Stimulated activated CD8-positive, alpha-beta memory T cell treated with anti-CD3 and anti-CD28 coated beads, Interleukin-7, amount 100 ng/mL, for 1 hour (primary cell): Measurements from ENCODE around the gene TPD52L1.
A peak's percentile ranks its signal among the peaks of the same experiment; 100 is the strongest.
"Not testable (repeated sequence)": the region's sequence is repeated elsewhere in the genome, so short reads cannot be mapped to it uniquely, and the experiment has no call there.

Experiments
- DNase-seq, 2 donors: peaks; one replicate each; pipeline ENCODE4 v3.0.0-alpha.2; 2020; ENCODE audit warnings: low read depth in 2 of 2

The TPD52L1 gene

GRCh38 chr6:125269328-125269985 lies 115.9 kb downstream of the TPD52L1 start:
- DNase-seq = no peak

DNA sequence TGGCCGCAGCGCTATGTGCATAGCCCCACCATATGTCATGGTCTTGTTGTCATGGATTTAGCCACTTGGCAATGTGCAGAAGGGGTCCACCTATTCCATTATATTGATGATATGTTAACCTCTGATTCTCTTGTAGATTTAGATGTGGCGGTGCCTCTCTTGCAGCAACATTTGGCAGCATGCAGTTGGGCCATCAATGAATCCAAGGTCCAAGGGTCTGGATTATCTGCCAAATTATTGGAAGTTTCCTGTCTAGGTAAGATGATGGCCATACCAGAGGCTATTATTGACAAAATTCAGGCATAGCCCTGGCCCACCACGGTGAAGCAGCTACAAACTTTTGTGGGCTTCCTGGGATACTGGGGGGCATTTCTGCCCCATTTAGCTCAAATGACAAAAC lies 116.8 kb downstream of the TPD52L1 start:
- DNase-seq = no peak

GRCh38 chr6:125271486-125272159 lies 118.0 kb downstream of the TPD52L1 start:
- DNase-seq = no peak

GRCh38 chr6:125273251-125273650 lies 119.7 kb downstream of the TPD52L1 start:
- DNase-seq = no peak

DNA sequence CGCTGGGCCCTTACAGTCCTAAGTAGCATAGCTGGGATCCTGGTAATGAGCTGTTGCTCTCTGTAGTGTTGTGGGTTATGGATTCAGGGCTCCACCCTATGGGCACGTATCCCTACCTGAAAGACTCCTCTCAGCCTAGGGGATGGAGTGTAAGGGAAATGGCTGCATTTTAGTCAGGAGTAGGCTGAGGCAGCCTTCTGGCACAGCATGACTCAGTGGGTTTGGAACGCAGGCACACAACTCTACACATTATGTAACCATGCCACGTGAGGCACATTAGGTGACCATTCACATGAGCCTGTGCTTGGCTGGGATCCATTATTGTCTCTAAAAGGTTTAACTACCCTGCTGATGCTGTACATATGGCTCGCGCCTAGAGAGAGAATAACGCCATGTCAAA lies 120.4 kb downstream of the TPD52L1 start:
- DNase-seq = no peak

- no peak for DNase-seq
These were observed 121.4 kb downstream of the TPD52L1 start for GRCh38 chr6:125274935-125275334.

DNA sequence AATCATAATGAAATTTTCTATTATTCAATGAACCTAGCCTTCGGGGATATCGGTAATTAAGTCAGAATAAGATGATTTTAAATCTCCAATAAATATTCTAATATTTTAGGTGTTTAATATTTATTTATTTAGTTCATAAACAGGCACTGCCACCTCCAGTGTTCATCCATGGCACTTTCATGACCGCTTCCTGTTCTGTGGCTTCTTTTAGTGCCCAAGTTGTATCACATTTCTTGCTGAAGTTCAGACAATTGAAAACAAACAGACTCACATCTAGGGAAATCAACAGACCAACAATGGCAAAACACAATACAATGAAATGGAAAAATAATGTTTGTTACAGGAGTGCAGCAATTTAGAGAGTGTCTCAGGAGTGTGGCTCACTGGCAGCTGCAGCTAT lies 122.2 kb downstream of the TPD52L1 start:
- DNase-seq = no peak

DNA sequence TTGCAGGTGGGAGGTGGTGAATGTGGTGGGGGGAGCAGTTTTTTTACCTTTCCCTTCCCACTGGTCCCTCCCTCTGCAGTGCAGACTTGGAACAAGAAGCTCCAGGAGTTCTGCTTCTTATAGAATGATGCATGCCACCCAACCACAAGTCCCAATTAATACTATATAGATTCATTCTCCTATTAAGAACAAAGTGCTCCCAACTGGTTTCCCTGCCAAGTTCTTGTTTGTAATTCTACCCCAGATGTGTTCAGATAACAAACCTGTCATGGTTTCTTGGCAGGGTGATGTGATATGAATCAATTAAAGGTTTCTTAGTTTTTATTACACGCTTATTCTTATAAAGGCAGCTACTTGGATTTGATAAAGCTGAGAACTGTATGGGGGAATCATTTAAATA lies 124.3 kb downstream of the TPD52L1 start:
- no peak for DNase-seq

DNA sequence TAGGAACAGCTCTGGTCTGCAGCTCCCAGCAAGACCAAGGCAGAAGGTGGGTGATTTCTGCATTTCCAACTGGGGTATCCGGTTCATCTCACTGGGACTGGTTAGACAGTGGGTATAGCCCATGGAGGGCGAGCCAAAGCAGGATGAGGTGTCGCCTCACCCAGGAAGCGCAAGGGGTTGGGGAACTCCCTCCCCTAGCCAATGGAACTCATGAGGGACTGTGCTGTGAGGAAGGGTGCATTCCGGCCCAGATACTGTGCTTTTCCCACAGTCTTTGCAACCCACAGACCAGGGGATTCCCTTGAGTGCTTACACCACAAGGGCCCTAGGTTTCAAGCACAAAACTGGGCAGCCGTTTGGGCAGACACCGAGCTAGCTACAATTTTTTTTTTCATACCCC lies 126.4 kb downstream of the TPD52L1 start:
- DNase-seq = no peak

DNA sequence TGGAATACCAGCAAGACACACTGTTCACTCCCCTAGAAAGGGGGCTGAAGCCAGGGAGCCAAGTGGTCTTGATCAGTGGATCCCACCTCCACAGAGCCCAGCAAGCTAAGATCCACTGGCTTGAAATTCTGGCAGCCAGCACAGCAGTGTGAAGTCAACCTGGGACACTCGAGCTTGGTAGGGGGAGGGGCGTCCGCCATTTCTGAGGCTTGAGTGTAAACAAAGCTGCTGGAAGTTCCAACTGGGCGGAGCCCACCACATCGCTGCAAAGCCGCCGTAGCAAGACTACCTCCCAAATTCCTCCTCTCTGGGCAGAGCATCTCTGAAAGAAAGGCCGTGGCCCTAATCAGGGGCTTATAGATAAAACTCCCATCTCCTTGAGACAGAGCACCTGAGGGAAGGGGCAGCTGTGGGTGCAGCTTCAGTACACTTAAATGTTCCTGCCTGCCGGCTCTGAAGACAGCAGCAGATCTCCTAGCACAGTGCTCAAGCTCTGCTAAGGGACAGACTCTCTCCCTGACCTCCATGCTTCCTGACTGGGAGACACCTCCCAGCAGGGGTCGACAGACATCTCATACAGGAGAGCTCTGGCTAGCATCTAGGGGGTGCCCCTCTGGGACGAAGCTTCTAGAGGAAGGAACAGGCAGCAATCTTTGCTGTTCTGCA lies 126.9 kb downstream of the TPD52L1 start:
- not testable (repeated sequence) for DNase-seq

DNA sequence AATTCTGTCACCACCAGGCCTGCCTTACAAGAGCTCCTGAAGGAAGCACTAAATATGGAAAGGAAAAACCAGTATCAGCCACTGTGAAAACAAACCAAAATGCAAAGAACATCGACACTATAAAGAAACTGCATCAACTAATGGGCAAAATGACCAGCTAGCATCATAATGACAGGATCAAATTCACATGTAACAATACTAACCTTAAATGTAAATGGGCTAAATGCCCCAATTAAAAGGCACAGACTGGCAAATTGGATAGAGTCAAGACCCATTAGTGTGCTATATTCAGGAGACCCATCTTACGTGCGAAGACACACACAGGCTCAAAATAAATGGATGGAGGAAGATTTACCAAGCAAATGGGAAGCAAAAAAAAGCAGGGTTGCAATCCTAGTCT lies 128.9 kb downstream of the TPD52L1 start:
- not testable (repeated sequence) for DNase-seq

GRCh38 chr6:125285353-125285752 lies 131.8 kb downstream of the TPD52L1 start:
- no peak for DNase-seq

GRCh38 chr6:125285936-125286335 lies 132.4 kb downstream of the TPD52L1 start:
- DNase-seq = no peak

DNA sequence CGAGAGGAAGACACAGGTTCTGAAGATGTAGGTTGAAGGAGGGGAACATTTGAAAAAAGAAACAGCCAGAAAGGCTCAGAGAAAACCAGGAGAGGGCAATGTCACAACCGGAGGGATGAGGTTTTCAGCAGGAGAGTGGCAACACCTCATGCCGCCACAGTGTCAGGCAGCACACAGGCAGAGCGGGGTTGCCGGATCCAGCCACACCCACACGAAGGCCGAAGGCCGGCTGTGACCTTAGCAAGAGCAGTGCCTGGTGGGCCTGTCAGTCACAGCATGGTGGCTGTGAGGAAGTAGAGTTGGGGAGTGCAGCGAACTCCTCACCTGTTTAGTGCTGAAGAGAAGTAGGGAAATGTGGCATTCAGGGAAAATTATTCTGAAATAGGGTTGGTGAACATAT lies 134.1 kb downstream of the TPD52L1 start:
- no peak for DNase-seq

DNA sequence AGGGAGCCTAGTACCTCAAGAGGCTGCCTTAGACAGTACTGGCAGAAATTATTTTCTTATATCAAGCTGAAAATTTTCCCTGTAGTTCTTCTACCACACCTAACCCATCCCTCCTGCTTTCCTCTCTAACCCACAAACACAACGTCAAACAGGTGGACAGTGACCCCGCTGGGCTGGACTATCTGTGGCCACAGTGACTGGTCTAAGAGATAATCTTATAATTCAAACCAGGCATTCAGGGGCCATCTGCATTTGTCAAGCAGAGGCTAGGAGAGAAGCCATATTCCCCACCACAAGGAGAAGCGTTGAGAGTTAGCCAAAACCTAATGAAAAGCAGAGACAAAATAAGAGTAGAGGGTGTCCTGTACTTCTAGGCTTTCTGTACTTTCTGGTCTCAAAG lies 140.0 kb downstream of the TPD52L1 start:
- DNase-seq = no peak

DNA sequence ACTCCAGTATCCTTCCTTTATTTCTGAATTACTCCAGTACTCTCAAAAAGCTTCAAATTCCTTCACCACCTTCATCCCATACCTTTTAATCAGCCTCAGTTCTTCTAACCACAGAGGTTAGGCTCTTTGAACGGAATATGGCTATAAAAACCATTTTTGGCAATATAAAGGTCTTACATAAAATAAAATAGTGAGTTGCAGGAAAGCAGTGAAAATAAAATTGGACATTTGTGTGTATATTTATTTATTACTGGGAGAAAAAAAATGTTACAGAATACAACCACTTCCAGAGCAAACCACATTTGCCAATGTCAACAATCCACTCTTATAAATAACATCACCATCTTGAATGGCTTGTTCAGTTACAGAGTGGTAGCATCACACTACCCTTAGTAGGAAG lies 140.5 kb downstream of the TPD52L1 start:
- DNase-seq = no peak

DNA sequence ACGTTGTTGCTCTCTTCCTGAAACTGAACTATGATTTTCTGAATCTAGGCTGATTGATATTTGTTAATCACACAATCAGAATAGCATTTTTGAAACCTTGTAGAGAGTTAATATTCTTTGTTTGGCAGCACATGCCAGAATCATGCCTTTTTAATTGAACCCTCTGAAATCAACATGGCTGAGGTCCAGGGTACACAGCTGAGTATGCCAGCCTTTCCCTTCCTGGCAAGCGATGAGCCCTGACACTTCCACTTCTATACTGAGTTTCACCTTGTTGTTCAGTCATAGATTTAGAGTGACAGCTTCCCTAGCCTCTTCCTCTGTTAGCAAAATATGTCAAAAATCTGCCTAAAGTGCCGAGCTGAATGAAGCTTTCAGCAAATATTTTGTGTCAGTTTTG lies 141.4 kb downstream of the TPD52L1 start:
- no peak for DNase-seq

DNA sequence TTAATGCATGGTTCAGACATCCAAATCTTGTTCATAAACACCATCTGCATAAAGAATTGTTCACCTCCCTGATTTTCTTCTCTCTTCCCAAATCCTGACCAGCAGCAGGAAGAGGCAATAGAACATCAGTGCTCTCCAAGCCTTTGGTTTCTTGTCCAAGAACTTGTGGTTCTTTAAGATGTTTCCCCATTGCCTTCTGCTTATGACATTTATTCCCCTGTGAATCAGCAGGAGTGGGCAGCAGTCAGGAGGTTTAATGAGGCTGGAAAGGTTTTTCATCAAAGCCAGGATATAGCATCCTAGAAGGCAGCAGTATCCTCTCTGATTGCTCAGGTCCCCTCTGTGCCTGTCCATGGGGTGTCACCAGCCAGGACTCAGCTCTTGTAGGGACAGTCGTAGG lies 142.9 kb downstream of the TPD52L1 start:
- no peak for DNase-seq

- DNase-seq = no peak
These were observed 145.7 kb downstream of the TPD52L1 start for GRCh38 chr6:125299257-125299656.

- no peak for DNase-seq
These were observed 147.4 kb downstream of the TPD52L1 start for GRCh38 chr6:125300992-125301434.

DNA sequence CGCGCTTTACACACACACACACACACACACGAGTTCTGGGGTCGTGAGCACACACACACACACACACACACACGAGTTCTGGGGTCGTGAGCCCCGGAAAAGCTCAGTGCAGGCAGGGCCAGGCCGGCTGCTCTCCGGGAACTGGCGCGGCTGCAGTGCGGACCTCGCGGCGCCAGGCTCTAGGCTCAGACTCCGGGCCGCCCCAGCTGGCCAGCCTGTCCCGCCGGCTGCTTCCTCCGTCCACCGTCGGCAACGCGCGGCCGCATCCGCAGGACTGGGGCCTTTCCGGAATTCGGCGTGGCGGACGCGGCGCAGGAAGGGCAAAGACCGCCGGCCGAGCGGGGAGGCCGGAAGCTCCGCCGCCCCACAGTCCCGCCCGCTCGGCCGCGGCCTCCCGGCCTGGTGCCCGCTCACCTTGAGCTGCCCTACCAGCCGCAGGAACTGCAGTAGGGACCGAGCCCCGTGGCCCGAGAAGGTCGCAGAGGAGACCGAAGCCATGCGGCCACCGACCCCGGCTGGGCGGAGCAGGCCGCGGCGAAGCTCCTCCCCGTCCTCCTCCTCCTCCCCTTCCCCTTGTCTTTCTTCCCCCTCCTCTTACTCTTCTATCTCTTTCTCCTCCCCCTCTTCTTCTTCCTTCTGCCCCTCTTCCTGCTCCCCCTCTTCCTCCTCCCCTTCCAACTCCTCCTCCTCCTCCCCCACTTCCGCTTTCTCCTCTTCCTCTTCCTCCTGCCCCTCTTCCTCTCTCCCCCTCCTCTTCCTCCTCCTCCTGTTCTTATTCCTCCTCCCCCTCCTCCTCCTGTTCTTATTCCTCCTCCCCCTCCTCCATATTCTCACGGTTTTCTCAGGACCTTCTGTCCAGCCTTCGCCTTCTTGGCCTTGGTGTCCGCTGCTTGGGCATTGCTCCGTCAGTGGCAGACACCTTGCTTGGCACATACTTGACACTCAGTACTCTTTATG lies 148.1 kb downstream of the TPD52L1 start, which contains the start of gene HDDC2:
Gene HDDC2, minus strand, starts transcription at position 533 of the 957 bp plus-strand sequence. Its CDS starts 35 bp downstream, at position 498.
- peak in 1 of 2 donors; percentile 20 for DNase-seq
